Osteoblast (primary cell): ENCODE results near the gene PLAA. TPM values are rescaled to one million over a fixed set of nuclear protein-coding genes. Genes with fewer than 3 reads are reported as not detected.

Experiments
- DNase-seq: peaks from one replicate; pipeline ENCODE4 v3.0.0; 2011; ENCODE audit warnings: low spot score, mixed read lengths; ENCODE audit not compliant: insufficient read length; ENCODE audit errors: missing footprints
- H2AFZ ChIP-seq: 2 replicates; pipeline ENCODE4 v1.6.0; 2011; ENCODE audit warnings: mild to moderate bottlenecking, low read length
- H3K27ac ChIP-seq: 2 replicates; pipeline ENCODE4 v1.5.1; 2011; ENCODE audit warnings: mild to moderate bottlenecking, low read depth, low read length, moderate library complexity
- H3K27me3 ChIP-seq: 2 replicates; pipeline ENCODE4 v1.6.0; 2012; ENCODE audit warnings: mild to moderate bottlenecking, control low read depth, inconsistent platforms, low read length, moderate library complexity; ENCODE audit not compliant: insufficient read depth
- H3K36me3 ChIP-seq: 2 replicates; pipeline ENCODE4 v1.5.1; 2011; ENCODE audit warnings: mild to moderate bottlenecking, low read length, control low read depth, moderate library complexity; ENCODE audit not compliant: insufficient read depth
- H3K4me1 ChIP-seq: 2 replicates; pipeline ENCODE4 v1.5.1; 2011; ENCODE audit warnings: mild to moderate bottlenecking, low read length, control low read depth, moderate library complexity; ENCODE audit not compliant: insufficient read depth
- H3K4me2 ChIP-seq: 2 replicates; pipeline ENCODE4 v1.6.0; 2011; ENCODE audit warnings: mild to moderate bottlenecking, low read length; ENCODE audit not compliant: insufficient read depth
- H3K4me3 ChIP-seq: fragments of 200-600 bp; sonication (generic); 3 replicates; pipeline ENCODE4 v1.5.1; 2012; ENCODE audit warnings: mild to moderate bottlenecking, low read length, inconsistent platforms; ENCODE audit not compliant: insufficient read depth
- H3K79me2 ChIP-seq: 2 replicates; pipeline ENCODE4 v1.6.0; 2012; ENCODE audit warnings: mild to moderate bottlenecking, low read length, control low read depth, inconsistent platforms; ENCODE audit not compliant: insufficient read depth
- H3K9me3 ChIP-seq: 2 replicates; pipeline ENCODE4 v1.5.1; 2011; ENCODE audit warnings: low read depth, low read length, control low read depth
- H4K20me1 ChIP-seq: 2 replicates; pipeline ENCODE4 v1.6.0; 2012; ENCODE audit warnings: mild to moderate bottlenecking, low read length, control low read depth; ENCODE audit not compliant: insufficient read depth
- total RNA-seq: library from RNA; depleted of rRNA; stranded (reverse); fragments of >200 nt; gene quantifications from 2 replicates; pipeline ENCODE4 v1.2.3, GENCODE V29; 2012
- TF ChIP-seq, protein P1 (sequence below): IDR thresholded peaks from 2 replicates; pipeline ENCODE4 v1.5.1; 2011; ENCODE audit warnings: mild to moderate bottlenecking, low read depth, low read length, moderate library complexity; ENCODE audit errors: extremely low read depth

The PLAA gene
- total RNA-seq, 1 donor = 42.3 TPM

DNA sequence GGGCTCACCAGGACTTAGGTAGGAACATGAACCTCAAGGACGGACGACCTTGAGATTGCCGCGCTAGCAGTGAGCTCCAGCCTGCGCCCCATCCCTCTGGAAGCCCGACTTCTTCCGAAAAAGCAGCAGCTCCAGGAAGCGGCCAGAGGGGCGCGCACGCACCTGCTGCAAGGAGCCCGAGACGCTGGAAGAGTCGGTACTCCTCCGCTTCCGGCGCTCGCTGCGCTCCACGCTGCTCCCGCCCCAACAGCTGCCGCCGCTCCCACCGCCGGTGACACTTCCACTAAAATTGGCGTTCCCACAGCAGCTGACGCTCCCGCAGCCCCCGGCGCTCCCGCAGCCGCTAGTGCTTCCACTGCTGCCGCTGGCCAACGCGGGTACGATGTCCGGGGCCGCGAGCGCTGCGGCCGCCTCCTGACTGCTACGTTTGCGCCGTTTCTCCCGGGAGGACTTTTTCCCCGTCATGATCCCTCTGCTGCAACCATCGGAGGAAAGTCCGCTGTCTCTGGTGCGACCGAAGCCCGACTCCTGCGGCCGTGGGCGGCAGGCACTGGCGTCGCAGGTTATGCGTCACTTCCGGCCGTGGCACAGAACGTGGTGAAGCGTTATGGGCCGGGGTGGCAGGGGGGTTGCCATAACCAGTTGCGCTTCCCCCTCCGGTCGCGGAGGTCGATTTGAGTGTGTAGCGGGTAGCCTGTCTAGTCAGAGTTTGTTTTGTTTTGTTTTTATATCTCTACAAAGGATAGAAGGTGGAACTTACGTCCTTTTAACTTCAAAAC, 54.6 kb downstream of the PLAA start, which contains the start of gene CAAP1:
Gene CAAP1, minus strand, starts transcription at position 552 of the 779 bp plus-strand sequence. Its CDS starts 87 bp downstream, at position 465.
- Histone ChIP-seq H3K36me3 (peaks cover under 1% of the 10 kb centered on the region), H4K20me1 (peaks cover 5% of the 10 kb centered on the region), H3K4me2 (peak within 1 kb of the TSS; percentile 85), H3K79me2 (peaks cover 44% of the 10 kb centered on the region), H3K4me3 (peak within 1 kb of the TSS; percentile 90), H3K9me3 (no peaks in the 10 kb centered on the region), H3K27ac (peak within 1 kb of the TSS; percentile 87), H2AFZ (peak within 1 kb of the TSS; percentile 93), H3K4me1 (peaks cover 11% of the 10 kb centered on the region), H3K27me3 (no peaks in the 10 kb centered on the region)
- peak; percentile 97 for DNase-seq
- TF ChIP-seq, protein P1, sequence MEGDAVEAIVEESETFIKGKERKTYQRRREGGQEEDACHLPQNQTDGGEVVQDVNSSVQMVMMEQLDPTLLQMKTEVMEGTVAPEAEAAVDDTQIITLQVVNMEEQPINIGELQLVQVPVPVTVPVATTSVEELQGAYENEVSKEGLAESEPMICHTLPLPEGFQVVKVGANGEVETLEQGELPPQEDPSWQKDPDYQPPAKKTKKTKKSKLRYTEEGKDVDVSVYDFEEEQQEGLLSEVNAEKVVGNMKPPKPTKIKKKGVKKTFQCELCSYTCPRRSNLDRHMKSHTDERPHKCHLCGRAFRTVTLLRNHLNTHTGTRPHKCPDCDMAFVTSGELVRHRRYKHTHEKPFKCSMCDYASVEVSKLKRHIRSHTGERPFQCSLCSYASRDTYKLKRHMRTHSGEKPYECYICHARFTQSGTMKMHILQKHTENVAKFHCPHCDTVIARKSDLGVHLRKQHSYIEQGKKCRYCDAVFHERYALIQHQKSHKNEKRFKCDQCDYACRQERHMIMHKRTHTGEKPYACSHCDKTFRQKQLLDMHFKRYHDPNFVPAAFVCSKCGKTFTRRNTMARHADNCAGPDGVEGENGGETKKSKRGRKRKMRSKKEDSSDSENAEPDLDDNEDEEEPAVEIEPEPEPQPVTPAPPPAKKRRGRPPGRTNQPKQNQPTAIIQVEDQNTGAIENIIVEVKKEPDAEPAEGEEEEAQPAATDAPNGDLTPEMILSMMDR = peak; percentile 41

DNA sequence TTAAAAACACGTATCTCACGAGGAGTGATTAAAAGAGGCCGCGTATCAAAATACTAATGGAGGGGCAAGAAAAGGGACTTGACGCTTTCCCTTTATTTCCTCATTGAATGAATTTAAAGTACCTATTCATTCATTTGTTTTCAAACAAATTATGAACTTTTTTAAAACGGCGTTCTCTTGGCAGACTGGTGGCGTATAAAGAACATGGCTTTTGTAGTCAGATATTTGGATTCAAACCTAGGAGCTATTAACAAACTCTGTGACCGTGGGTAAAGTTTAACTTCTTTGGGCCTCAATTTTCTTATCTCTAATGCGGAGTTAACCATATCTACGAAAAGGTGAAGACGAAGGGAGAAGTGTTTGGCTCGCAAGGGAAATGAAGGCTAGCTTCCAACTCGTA, 55.3 kb downstream of the PLAA start:
- Histone ChIP-seq H3K4me3 (peak overlapping the region; percentile 90), H4K20me1 (peaks cover 8% of the 10 kb centered on the region), H3K27me3 (no peaks in the 10 kb centered on the region), H3K27ac (peak overlapping the region; percentile 87), H3K4me1 (peaks cover 11% of the 10 kb centered on the region), H3K79me2 (peaks cover 51% of the 10 kb centered on the region), H3K4me2 (peak overlapping the region; percentile 85), H3K36me3 (peaks cover 4% of the 10 kb centered on the region), H2AFZ (peak overlapping the region; percentile 93), H3K9me3 (no peaks in the 10 kb centered on the region)
- DNase-seq = peak; percentile 75
- TF ChIP-seq, protein P1 = no peak

DNA sequence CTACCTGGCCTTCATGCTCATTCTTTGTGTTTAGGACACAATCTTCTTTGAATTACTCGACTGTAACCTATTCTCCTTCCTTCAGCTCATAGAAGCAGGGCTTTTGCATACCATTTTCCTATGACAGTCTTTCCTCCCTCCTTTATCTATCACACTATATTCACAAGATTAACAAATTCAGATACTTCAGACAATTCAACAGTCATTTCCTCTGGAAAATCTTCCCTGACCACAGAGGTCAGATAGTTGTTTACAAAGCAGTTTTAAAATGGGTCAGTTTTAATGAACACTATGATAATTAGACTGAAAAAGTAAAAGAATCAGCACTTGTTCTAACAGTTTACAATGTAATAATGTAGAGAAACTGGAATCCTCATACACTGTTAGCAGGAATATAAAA, 58.8 kb downstream of the PLAA start:
- no peak overlapping the region for H3K4me3 ChIP-seq
- peaks cover 4% of the 10 kb centered on the region for H3K36me3 ChIP-seq
- peaks cover 11% of the 10 kb centered on the region for H3K4me1 ChIP-seq
- H2AFZ ChIP-seq = no peak overlapping the region
- H3K79me2 ChIP-seq = peaks cover 54% of the 10 kb centered on the region
- H4K20me1 ChIP-seq = peaks cover 8% of the 10 kb centered on the region
- TF ChIP-seq, protein P1 = no peak
- no peaks in the 10 kb centered on the region for H3K27me3 ChIP-seq
- H3K27ac ChIP-seq = no peak overlapping the region
- H3K9me3 ChIP-seq = no peaks in the 10 kb centered on the region
- DNase-seq = no peak
- H3K4me2 ChIP-seq = no peak overlapping the region

DNA sequence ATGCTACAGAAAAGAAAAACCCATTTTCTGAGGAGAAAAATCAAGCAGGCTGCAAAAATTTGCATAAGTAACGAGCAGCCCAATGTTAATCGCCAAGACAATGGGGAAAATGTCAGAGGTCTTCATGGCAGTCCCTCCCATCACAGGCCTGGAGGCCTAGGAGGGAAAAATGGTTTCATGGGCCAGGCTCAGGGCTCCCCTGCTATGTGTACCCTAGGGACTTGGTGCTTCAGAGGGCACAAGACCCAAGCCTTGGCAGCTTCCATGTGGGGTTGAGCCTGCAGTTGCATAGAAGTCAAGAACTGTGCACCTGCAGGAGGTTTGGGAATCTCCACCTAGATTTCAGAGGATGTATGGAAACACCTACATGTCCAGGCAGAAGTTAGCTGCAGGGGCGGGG, 64.9 kb downstream of the PLAA start:
- H3K27me3 ChIP-seq = no peaks in the 10 kb centered on the region
- H3K27ac ChIP-seq = no peak overlapping the region
- peaks cover 6% of the 10 kb centered on the region for H3K79me2 ChIP-seq
- H4K20me1 ChIP-seq = peaks cover 2% of the 10 kb centered on the region
- H3K4me1 ChIP-seq = no peaks in the 10 kb centered on the region
- no peak overlapping the region for H3K4me2 ChIP-seq
- H3K4me3 ChIP-seq = no peak overlapping the region
- no peak overlapping the region for H2AFZ ChIP-seq
- TF ChIP-seq, protein P1 = no peak
- no peaks in the 10 kb centered on the region for H3K9me3 ChIP-seq
- peaks cover 9% of the 10 kb centered on the region for H3K36me3 ChIP-seq
- no peak for DNase-seq
